SK-N-SH treated with all-trans-retinoic acid at 6 μM for 48 hours (cell line): ENCODE measurements around the gene FCHSD2.

ENCODE experiments used
- ARNTL ChIP-seq: fragments of 450-650 bp; formaldehyde crosslinking; IDR thresholded peaks from 2 replicates; pipeline ENCODE4 v1.5.0; 2020; ENCODE audit warnings: low read depth, mild to moderate bottlenecking, moderate library complexity, borderline replicate concordance
- CSDC2 ChIP-seq: fragments of 250-450 bp; sonication (Bioruptor Pico); IDR thresholded peaks from 2 replicates; pipeline ENCODE4 v1.5.0; 2020; ENCODE audit warnings: mild to moderate bottlenecking, moderate library complexity
- RARB ChIP-seq: fragments of 250-450 bp; sonication (Bioruptor Pico); IDR thresholded peaks from 2 replicates; pipeline ENCODE4 v1.8.0; 2021; ENCODE audit warnings: mild to moderate bottlenecking, moderate library complexity
- TCF4 ChIP-seq: fragments of 250-450 bp; sonication (Bioruptor Pico); IDR thresholded peaks from 2 replicates; pipeline ENCODE4 v1.8.0; 2021; ENCODE audit warnings: mild to moderate bottlenecking, moderate library complexity, borderline replicate concordance
- TOX ChIP-seq: fragments of 250-450 bp; sonication (Bioruptor Pico); IDR thresholded peaks from 2 replicates; pipeline ENCODE4 v1.8.0; 2021; ENCODE audit warnings: mild to moderate bottlenecking, moderate library complexity, borderline replicate concordance
- ZFP30 ChIP-seq: fragments of 450-650 bp; formaldehyde crosslinking; IDR thresholded peaks from 2 replicates; pipeline ENCODE4 v1.5.0; 2022; ENCODE audit warnings: mild to moderate bottlenecking, moderate library complexity
- TF ChIP-seq, protein P1 (sequence below): fragments of 250-450 bp; sonication (Bioruptor Pico); IDR thresholded peaks from 2 replicates; pipeline ENCODE4 v1.5.1; 2020; ENCODE audit warnings: low read depth, mild to moderate bottlenecking, moderate library complexity
- TF ChIP-seq, protein P2 (sequence below): fragments of 250-450 bp; sonication (Bioruptor Pico); IDR thresholded peaks from 2 replicates; pipeline ENCODE4 v1.8.0; 2021; ENCODE audit warnings: low read depth, mild to moderate bottlenecking, moderate library complexity, borderline replicate concordance
- TF ChIP-seq, protein P3 (sequence below): fragments of 250-450 bp; sonication (Bioruptor Pico); IDR thresholded peaks from 2 replicates; pipeline ENCODE4 v1.8.0; 2020; ENCODE audit warnings: mild to moderate bottlenecking, moderate library complexity, borderline replicate concordance

DNA sequence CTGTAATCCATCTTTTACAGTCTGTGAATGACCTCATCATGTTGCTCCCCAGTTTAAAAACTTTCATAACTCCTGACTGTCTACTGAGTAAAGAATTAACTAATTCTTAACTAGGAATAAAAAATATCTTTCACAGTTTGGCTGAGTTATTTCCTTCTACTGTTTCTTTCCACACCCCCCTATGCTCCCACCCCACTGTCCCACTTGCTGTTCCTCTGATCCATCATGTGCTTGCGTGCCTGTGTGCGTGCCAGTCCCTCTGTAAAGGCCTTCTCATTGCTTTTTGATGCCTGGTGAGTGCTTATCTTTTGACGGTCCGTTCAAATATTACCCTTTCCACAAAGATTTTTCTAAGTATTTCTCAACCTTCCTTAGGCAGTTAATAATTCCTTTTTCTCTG, 272.3 kb downstream of the FCHSD2 start:
- TF ChIP-seq TCF4 (CRISPR knock-in tag) (no peak), ZFP30 (CRISPR knock-in tag) (no peak), TOX (CRISPR knock-in tag) (no peak), RARB (CRISPR knock-in tag) (no peak), CSDC2 (CRISPR knock-in tag) (no peak), ARNTL (CRISPR knock-in tag) (no peak)
- TF ChIP-seq, protein P1, sequence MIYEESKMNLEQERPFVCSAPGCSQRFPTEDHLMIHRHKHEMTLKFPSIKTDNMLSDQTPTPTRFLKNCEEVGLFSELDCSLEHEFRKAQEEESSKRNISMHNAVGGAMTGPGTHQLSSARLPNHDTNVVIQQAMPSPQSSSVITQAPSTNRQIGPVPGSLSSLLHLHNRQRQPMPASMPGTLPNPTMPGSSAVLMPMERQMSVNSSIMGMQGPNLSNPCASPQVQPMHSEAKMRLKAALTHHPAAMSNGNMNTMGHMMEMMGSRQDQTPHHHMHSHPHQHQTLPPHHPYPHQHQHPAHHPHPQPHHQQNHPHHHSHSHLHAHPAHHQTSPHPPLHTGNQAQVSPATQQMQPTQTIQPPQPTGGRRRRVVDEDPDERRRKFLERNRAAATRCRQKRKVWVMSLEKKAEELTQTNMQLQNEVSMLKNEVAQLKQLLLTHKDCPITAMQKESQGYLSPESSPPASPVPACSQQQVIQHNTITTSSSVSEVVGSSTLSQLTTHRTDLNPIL (CRISPR knock-in tag): no peak
- TF ChIP-seq, protein P2, sequence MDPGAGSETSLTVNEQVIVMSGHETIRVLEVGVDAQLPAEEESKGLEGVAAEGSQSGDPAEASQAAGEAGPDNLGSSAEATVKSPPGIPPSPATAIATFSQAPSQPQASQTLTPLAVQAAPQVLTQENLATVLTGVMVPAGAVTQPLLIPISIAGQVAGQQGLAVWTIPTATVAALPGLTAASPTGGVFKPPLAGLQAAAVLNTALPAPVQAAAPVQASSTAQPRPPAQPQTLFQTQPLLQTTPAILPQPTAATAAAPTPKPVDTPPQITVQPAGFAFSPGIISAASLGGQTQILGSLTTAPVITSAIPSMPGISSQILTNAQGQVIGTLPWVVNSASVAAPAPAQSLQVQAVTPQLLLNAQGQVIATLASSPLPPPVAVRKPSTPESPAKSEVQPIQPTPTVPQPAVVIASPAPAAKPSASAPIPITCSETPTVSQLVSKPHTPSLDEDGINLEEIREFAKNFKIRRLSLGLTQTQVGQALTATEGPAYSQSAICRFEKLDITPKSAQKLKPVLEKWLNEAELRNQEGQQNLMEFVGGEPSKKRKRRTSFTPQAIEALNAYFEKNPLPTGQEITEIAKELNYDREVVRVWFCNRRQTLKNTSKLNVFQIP (CRISPR knock-in tag): no peak
- TF ChIP-seq, protein P3, sequence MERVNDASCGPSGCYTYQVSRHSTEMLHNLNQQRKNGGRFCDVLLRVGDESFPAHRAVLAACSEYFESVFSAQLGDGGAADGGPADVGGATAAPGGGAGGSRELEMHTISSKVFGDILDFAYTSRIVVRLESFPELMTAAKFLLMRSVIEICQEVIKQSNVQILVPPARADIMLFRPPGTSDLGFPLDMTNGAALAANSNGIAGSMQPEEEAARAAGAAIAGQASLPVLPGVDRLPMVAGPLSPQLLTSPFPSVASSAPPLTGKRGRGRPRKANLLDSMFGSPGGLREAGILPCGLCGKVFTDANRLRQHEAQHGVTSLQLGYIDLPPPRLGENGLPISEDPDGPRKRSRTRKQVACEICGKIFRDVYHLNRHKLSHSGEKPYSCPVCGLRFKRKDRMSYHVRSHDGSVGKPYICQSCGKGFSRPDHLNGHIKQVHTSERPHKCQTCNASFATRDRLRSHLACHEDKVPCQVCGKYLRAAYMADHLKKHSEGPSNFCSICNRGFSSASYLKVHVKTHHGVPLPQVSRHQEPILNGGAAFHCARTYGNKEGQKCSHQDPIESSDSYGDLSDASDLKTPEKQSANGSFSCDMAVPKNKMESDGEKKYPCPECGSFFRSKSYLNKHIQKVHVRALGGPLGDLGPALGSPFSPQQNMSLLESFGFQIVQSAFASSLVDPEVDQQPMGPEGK (CRISPR knock-in tag): no peak
